Fibroblast of lung (primary cell): ENCODE measurements around the gene USP46. TPM values are rescaled to one million over a fixed set of nuclear protein-coding genes. Genes with fewer than 3 reads are reported as not detected.

Experiments
- DNase-seq, 2 donors: peaks; one replicate each; pipeline versions ENCODE4 v3.0.0 to v3.0.0-alpha.2; 2010; ENCODE audit warnings: low read depth in 2 of 2
- H2AFZ ChIP-seq: 2 replicates; pipeline ENCODE4 v1.5.1; 2012; ENCODE audit warnings: low read length, control low read depth, inconsistent platforms
- H3K27ac ChIP-seq: 2 replicates; pipeline ENCODE4 v1.5.1; 2011; ENCODE audit warnings: low read length, control low read depth; ENCODE audit not compliant: insufficient read depth
- H3K27me3 ChIP-seq: 2 replicates; pipeline ENCODE4 v1.5.1; 2011; ENCODE audit warnings: mild to moderate bottlenecking, low read length; ENCODE audit not compliant: control insufficient read depth, insufficient read depth
- H3K36me3 ChIP-seq: 2 replicates; pipeline ENCODE4 v1.5.1; 2011; ENCODE audit warnings: low read length; ENCODE audit not compliant: control insufficient read depth, insufficient read depth
- H3K4me1 ChIP-seq: 2 replicates; pipeline ENCODE4 v1.5.1; 2011; ENCODE audit warnings: low read length; ENCODE audit not compliant: control insufficient read depth, insufficient read depth; ENCODE audit errors: extremely low read depth
- H3K4me2 ChIP-seq: 2 replicates; pipeline ENCODE4 v1.5.1; 2011; ENCODE audit warnings: low read length, control low read depth; ENCODE audit not compliant: insufficient read depth; ENCODE audit errors: extremely low read depth
- H3K4me3 ChIP-seq, 4 experiments: fragments of 200-600 bp in 1 of 4; sonication (generic) in 1 of 4; replicated peaks in 1 of 4; 2 replicates each; pipeline ENCODE4 v1.5.1; 2011 to 2016; ENCODE audit warnings: low read length in 4 of 4, low read depth in 3 of 4, mild to moderate bottlenecking in 3 of 4, control low read depth in 2 of 4, inconsistent platforms in 1 of 4, mixed read lengths in 1 of 4; ENCODE audit not compliant: insufficient read depth in 1 of 4; ENCODE audit errors: control extremely low read depth in 1 of 4
- H3K79me2 ChIP-seq: 2 replicates; pipeline ENCODE4 v1.5.1; 2012; ENCODE audit warnings: mild to moderate bottlenecking, low read length, inconsistent platforms; ENCODE audit not compliant: control insufficient read depth, insufficient read depth
- H3K9ac ChIP-seq: 2 replicates; pipeline ENCODE4 v1.5.1; 2011; ENCODE audit warnings: mild to moderate bottlenecking, low read length, control low read depth; ENCODE audit not compliant: insufficient read depth
- H3K9me3 ChIP-seq: 2 replicates; pipeline ENCODE4 v1.5.1; 2012; ENCODE audit warnings: low read depth, low read length; ENCODE audit not compliant: control insufficient read depth, insufficient read depth
- H4K20me1 ChIP-seq: 2 replicates; pipeline ENCODE4 v1.5.1; 2011; ENCODE audit warnings: low read length; ENCODE audit not compliant: control insufficient read depth, insufficient read depth; ENCODE audit errors: extremely low read depth
- EZH2 ChIP-seq: IDR thresholded peaks from 2 replicates; pipeline ENCODE4 v1.5.1; 2012; ENCODE audit warnings: low read length, control low read depth, mild to moderate bottlenecking; ENCODE audit errors: missing control alignments
- polyA plus RNA-seq, 2 donors: library from polyadenylated mRNA; depleted of rRNA in 1 of 2; stranded (reverse) in 1 of 2; unstranded in 1 of 2; fragments of >200 nt; gene quantifications; 2 replicates each; pipeline ENCODE4 v1.2.1, GENCODE V29; 2011 to 2012; ENCODE audit warnings: missing spikeins in 1 of 2
- total RNA-seq: library from RNA; depleted of rRNA; stranded (reverse); fragments of >200 nt; gene quantifications from 2 replicates; pipeline ENCODE4 v1.2.1, GENCODE V29; 2014
- TF ChIP-seq, protein P1 (sequence below), 2 donors: IDR thresholded peaks in 1 of 2; conservative IDR thresholded peaks in 1 of 2; 1 replicate in 1 of 2; 2 replicates in 1 of 2; pipeline ENCODE4 v1.5.1; 2011 to 2012; ENCODE audit warnings: low read length in 2 of 2, control low read depth in 1 of 2, inconsistent platforms in 1 of 2, low read depth in 1 of 2, mild to moderate bottlenecking in 1 of 2

Gene USP46
- total and polyA plus RNA-seq, 2 donors (not counting 1 experiment from before 2014, with no cell fraction given), result 14.4 to 21.8 TPM

DNA sequence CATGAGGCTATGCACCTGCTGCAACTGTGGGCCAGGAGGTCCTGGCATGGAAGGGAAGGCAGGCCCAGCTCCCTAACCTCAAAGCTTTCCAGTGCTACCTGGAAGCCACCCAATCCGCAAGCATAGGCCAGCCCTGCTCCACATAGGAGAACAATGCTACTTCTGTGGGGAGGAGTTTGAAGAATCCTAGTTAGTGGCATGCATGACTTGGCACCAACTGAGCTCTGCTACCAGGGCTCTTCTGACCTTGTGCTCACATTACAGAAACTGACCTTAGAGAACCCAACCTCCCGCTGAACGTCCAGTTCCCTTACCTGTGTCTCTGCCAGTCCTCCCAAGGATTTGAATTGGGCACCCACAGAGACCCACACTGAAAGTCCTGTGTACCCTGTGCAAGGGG lies 58.8 kb downstream of the USP46 start:
- TF ChIP-seq EZH2, result no peak
- TF ChIP-seq, protein P1, sequence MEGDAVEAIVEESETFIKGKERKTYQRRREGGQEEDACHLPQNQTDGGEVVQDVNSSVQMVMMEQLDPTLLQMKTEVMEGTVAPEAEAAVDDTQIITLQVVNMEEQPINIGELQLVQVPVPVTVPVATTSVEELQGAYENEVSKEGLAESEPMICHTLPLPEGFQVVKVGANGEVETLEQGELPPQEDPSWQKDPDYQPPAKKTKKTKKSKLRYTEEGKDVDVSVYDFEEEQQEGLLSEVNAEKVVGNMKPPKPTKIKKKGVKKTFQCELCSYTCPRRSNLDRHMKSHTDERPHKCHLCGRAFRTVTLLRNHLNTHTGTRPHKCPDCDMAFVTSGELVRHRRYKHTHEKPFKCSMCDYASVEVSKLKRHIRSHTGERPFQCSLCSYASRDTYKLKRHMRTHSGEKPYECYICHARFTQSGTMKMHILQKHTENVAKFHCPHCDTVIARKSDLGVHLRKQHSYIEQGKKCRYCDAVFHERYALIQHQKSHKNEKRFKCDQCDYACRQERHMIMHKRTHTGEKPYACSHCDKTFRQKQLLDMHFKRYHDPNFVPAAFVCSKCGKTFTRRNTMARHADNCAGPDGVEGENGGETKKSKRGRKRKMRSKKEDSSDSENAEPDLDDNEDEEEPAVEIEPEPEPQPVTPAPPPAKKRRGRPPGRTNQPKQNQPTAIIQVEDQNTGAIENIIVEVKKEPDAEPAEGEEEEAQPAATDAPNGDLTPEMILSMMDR (conservative IDR thresholded peaks at IDR 0.05 in 1 of 2, IDR thresholded peaks at IDR 0.05 in 1 of 2; ENCODE audit: low read depth in 1 of 2, low read length in 2 of 2), result no peak
- Histone ChIP-seq H3K4me3 (no peak overlapping the region), H3K27ac (no peak overlapping the region), H3K4me2 (no peak overlapping the region), H4K20me1 (no peaks in the 10 kb centered on the region), H3K36me3 (peaks cover 3% of the 10 kb centered on the region), H3K9ac (no peak overlapping the region), H3K79me2 (no peaks in the 10 kb centered on the region), H2AFZ (no peak overlapping the region), H3K9me3 (no peaks in the 10 kb centered on the region), H3K27me3 (no peaks in the 10 kb centered on the region), H3K4me1 (no peaks in the 10 kb centered on the region)
- no peak for DNase-seq

DNA sequence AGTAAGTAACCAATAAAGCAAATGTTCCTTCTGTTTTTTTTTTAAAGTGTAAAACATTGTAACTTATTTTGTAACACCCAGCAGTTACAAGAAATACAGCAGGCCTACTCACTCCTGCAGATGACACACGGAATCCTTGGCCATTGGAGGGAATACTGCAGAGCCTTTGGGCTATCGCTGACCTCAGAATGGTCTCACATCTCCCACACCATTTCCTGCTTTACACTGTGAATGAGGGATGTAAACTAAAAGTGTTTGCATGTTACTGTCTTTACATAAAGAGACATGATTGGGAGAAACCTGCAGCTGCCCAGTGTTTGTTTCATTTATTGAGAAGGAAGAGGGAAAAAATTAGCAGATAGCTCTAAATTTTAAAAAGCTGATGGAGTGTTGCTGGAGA lies 64.1 kb downstream of the USP46 start:
- Histone ChIP-seq H3K9me3 (no peaks in the 10 kb centered on the region), H3K4me1 (no peaks in the 10 kb centered on the region), H3K27ac (no peak overlapping the region), H3K4me2 (no peak overlapping the region), H2AFZ (no peak overlapping the region), H3K9ac (no peak overlapping the region), H3K36me3 (peaks cover 2% of the 10 kb centered on the region), H3K4me3 (no peak overlapping the region), H4K20me1 (no peaks in the 10 kb centered on the region), H3K27me3 (no peaks in the 10 kb centered on the region), H3K79me2 (no peaks in the 10 kb centered on the region)
- TF ChIP-seq EZH2, result no peak
- peak in 1 of 2 donors; percentile 12 for DNase-seq

DNA sequence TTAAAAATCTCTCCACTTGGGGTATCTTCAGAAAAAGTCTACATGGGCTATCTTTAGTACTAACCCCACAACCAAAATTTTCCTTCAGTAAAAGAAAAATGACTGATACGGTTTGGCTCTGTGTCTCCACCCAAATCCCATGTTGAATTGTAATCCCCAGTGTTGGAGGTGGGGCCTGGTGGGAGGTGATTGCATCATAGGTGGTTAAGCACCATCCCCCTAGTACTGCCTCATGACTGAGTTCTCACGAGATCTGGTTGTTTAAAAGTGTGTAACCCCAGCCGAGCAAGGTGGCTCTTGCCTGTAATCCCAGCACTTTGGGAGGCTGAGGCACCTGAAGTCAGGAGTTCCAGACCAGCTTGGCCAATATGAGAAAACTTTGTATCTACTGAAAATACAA lies 66.8 kb downstream of the USP46 start:
- Histone ChIP-seq H3K9me3 (no peaks in the 10 kb centered on the region), H3K4me2 (no peak overlapping the region), H2AFZ (no peak overlapping the region), H4K20me1 (no peaks in the 10 kb centered on the region), H3K27ac (no peak overlapping the region), H3K4me1 (peaks cover 3% of the 10 kb centered on the region), H3K36me3 (peaks cover 2% of the 10 kb centered on the region), H3K79me2 (no peaks in the 10 kb centered on the region), H3K27me3 (no peaks in the 10 kb centered on the region), H3K9ac (no peak overlapping the region), H3K4me3 (no peak overlapping the region)
- DNase-seq, result no peak
- TF ChIP-seq EZH2, result no peak
- TF ChIP-seq, protein P1 (conservative IDR thresholded peaks at IDR 0.05 in 1 of 2, IDR thresholded peaks at IDR 0.05 in 1 of 2; ENCODE audit: low read depth in 1 of 2, low read length in 2 of 2), result no peak
